ENCODE results near the gene AURKA. TPM values are rescaled to one million over a fixed set of nuclear protein-coding genes. Genes with fewer than 3 reads are reported as not detected.

The AURKA gene
- total and polyA plus RNA-seq, 2 of the 8 experiments (the other 6 are each of a cell fraction or from before 2014, with no cell fraction given), result 45.8 to 84.8 TPM

DNA sequence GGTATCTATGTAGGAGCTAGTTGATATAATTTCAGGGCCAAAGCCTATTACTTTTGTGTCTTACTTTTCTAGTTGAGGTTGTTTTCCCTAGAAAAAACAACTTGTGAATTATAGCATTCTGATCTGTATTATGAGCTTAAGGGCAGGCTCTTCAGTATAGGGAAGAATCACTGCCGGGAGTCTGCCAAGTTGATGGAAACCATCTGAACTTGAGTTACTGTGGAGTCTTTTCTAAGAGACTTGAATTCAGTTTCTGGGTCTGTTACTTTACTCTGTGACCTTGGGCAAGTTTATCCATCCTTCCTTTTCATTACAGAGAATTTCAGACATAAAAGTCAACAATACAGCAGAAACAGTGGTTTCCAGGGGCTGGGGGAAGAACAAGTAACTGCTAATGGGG, 17.9 kb upstream of the AURKA start:
- Histone ChIP-seq H2BK15ac (ENCODE audit: low read length) (no peak overlapping the region), H2BK5ac (ENCODE audit: low read depth, low read length) (no peak overlapping the region), H4K91ac (replicated peaks; ENCODE audit: insufficient read length, low read length) (no peak overlapping the region), H2AFZ (ENCODE audit: low read length) (no peak overlapping the region), H3K56ac (replicated peaks; ENCODE audit: insufficient read length, low read depth, low read length) (no peak overlapping the region), H3K36me3 (ENCODE audit: control insufficient read depth in 2 of 4, insufficient read depth in 4 of 4, low read length in 3 of 4) (peaks cover 2 to 31% (median 19%) of the 10 kb centered on the region in 4 experiments; a peak in 7 of 8 replicates), H2AK5ac (ENCODE audit: low read depth, low read length) (no peak overlapping the region), H3K14ac (ENCODE audit: insufficient read length) (no peak overlapping the region), H3K4me2 (ENCODE audit: insufficient read depth in 1 of 2, low read depth in 2 of 2, low read length in 2 of 2) (no peak overlapping the region), H3K23ac (ENCODE audit: insufficient read length) (no peak overlapping the region), H3K27me3 (replicated peaks in 1 of 4; ENCODE audit: control insufficient read depth in 3 of 4, extremely low read depth in 1 of 4, insufficient read depth in 3 of 4, low read length in 3 of 4) (no peaks in the 10 kb centered on the region), H4K8ac (ENCODE audit: extremely low read depth, insufficient read depth, low read length) (no peak overlapping the region), H3K9me3 (ENCODE audit: insufficient read depth in 2 of 2, low read depth in 1 of 2, low read length in 1 of 2) (no peaks in the 10 kb centered on the region), H3K4me3 (ENCODE audit: extremely low read depth in 1 of 4, insufficient read depth in 2 of 4, low read depth in 3 of 4, low read length in 4 of 4) (no peak overlapping the region), H3K79me1 (ENCODE audit: low read depth, low read length) (no peaks in the 10 kb centered on the region), H3K4ac (replicated peaks; ENCODE audit: insufficient read length, low read depth, low read length) (no peak overlapping the region), H2BK12ac (ENCODE audit: low read depth, low read length) (no peak overlapping the region), H3K23me2 (ENCODE audit: low read depth, low read length) (no peaks in the 10 kb centered on the region), H2BK120ac (replicated peaks; ENCODE audit: low read depth, low read length) (no peak overlapping the region), H3K27ac (ENCODE audit: low read depth, low read length) (no peak overlapping the region), H2BK20ac (ENCODE audit: low read length) (no peak overlapping the region), H3K18ac (ENCODE audit: extremely low read depth, low read length) (no peak overlapping the region), H3K9ac (replicated peaks in 1 of 4; ENCODE audit: extremely low read depth in 1 of 4, low read depth in 3 of 4, low read length in 3 of 4) (no peak overlapping the region), H3K79me2 (ENCODE audit: control insufficient read depth in 1 of 2, insufficient read depth in 2 of 2, low read length in 2 of 2) (peaks cover 0 to 6% of the 10 kb centered on the region in 2 experiments; a peak in 2 of 4 replicates), H3K4me1 (replicated peaks in 1 of 4; ENCODE audit: control insufficient read depth in 3 of 4, insufficient read depth in 4 of 4, low read length in 3 of 4) (no peaks in the 10 kb centered on the region), H4K5ac (ENCODE audit: insufficient read length, low read depth, low read length) (no peak overlapping the region), H4K20me1 (replicated peaks in 1 of 2; ENCODE audit: control insufficient read depth in 1 of 2, insufficient read depth in 2 of 2, low read length in 2 of 2) (peaks cover 2 to 5% of the 10 kb centered on the region in 2 experiments)
- DNase-seq (ENCODE audit: low read depth in 1 of 2, low spot score in 2 of 2), result no peak
- ChIA-PET POLR2A (ENCODE audit: partially characterized antibody) (interaction anchor here (1.7 kb wide), 1 partner anchor 15 kb away, joined by 4 read pairs; no protein-coding TSS in a partner anchor), CTCF (ENCODE audit: partially characterized antibody) (no interaction called here)
- WGBS, 2 experiments (ENCODE audit: extremely low coverage in 1 of 2, insufficient coverage in 1 of 2, insufficient read length in 1 of 2, insufficient replicate concordance in 2 of 2, low coverage in 1 of 2, low lambda C conversion rate in 2 of 2, missing lambda C conversion rate in 1 of 2), result 89% methylated on average over 1 of the region's 1 CpG; no CpG with 5 or more reads in 1 of the 2 experiments
- TF ChIP-seq SAP30 (IDR thresholded peaks at IDR 0.05; ENCODE audit: insufficient read depth, insufficient replicate concordance, low read length), result no peak
- FAIRE-seq, result no peak

Measured in H1 (cell line).